K562 (cell line): ENCODE measurements around the gene AMBRA1. TPM values are rescaled to one million over a fixed set of nuclear protein-coding genes. Genes with fewer than 3 reads are reported as not detected.

ENCODE experiments used
- ATAC-seq: fragments of 200-7000 bp; cut with Tn5 transposase; 3 replicates; pipeline ENCODE4 v1.9.1; 2020; ENCODE audit warnings: moderate library complexity
- BruUV-seq: library from RNA; stranded (reverse); fragments of 400-500 nt; replicated peaks from 2 replicates; lab custom pipeline; 2021; lab: Mats Ljungman, UMichigan
- CTCF ChIA-PET: fragments of 300-600 bp; formaldehyde crosslinking; extraction: SDS; loops from one replicate; lab custom pipeline; 2021; ENCODE audit warnings: low intra/inter-chr PET ratio; lab: Yijun Ruan, JAX
- POLR2A ChIA-PET: fragments of 300-600, 350-650 bp; sonication (Branson Sonifier 250); formaldehyde crosslinking; extraction: SDS; loops from one replicate; lab custom pipeline; 2021; ENCODE audit warnings: antibody characterized with exemption, inconsistent platforms; lab: Yijun Ruan, JAX
- DNase-seq, 4 experiments: peaks; one replicate each; pipeline versions ENCODE4 v3.0.0 to v3.0.0-alpha.2; 2011 to 2018; ENCODE audit warnings: low spot score in 3 of 4, mixed read lengths in 3 of 4; ENCODE audit errors: extremely low read depth in 1 of 4
- FAIRE-seq: peaks from 2 replicates; lab custom pipeline; 2011; peaks lifted over from hg19 to GRCh38; lab: Jason Lieb, UNC
- H2AFZ ChIP-seq: 2 replicates; pipeline ENCODE4 v1.6.0; 2011; ENCODE audit warnings: low read depth, low read length, control low read depth, inconsistent platforms
- H3K27ac ChIP-seq: fragments of 200-600 bp; 3 replicates; pipeline ENCODE4 v1.8.0; 2011; ENCODE audit warnings: low read depth, mild to moderate bottlenecking, control low read depth, inconsistent platforms, low read length, moderate library complexity, mixed read lengths; ENCODE audit errors: extremely low read depth
- H3K27me3 ChIP-seq, 2 experiments: fragments of 300-600 bp in 1 of 2; 2 replicates in 1 of 2; 3 replicates in 1 of 2; pipeline versions ENCODE4 v1.6.0 to v1.8.0; 2011; ENCODE audit warnings: inconsistent platforms in 2 of 2, low read length in 2 of 2, mild to moderate bottlenecking in 1 of 2, mixed read lengths in 1 of 2, moderate library complexity in 1 of 2; ENCODE audit not compliant: control insufficient read depth in 2 of 2, insufficient read depth in 2 of 2
- H3K36me3 ChIP-seq: fragments of 300-600 bp; 3 replicates; pipeline ENCODE4 v1.8.0; 2011; ENCODE audit warnings: mild to moderate bottlenecking, low read length, inconsistent platforms; ENCODE audit not compliant: control insufficient read depth, insufficient read depth
- H3K4me1 ChIP-seq, 2 experiments: fragments of 200-600 bp in 1 of 2; replicated peaks in 1 of 2; 2 replicates in 1 of 2; 3 replicates in 1 of 2; pipeline versions ENCODE4 v1.5.1 to v1.8.0; 2011; ENCODE audit warnings: inconsistent platforms in 2 of 2, low read length in 2 of 2, mild to moderate bottlenecking in 1 of 2, mixed read lengths in 1 of 2, moderate library complexity in 1 of 2; ENCODE audit not compliant: control insufficient read depth in 2 of 2, insufficient read depth in 2 of 2
- H3K4me2 ChIP-seq: 2 replicates; pipeline ENCODE4 v1.6.1; 2011; ENCODE audit warnings: low read length, control low read depth, inconsistent platforms, mixed read lengths; ENCODE audit not compliant: insufficient read depth
- H3K4me3 ChIP-seq: fragments of 200-600 bp; sonication (generic), shearing (Covaris generic); 2 replicates; pipeline ENCODE4 v1.5.1; 2016; ENCODE audit warnings: control low read depth, inconsistent platforms
- H3K79me2 ChIP-seq: fragments of 200-600 bp; 3 replicates; pipeline ENCODE4 v1.8.0; 2011; ENCODE audit warnings: low read length, inconsistent platforms; ENCODE audit not compliant: control insufficient read depth, insufficient read depth
- H3K9ac ChIP-seq, 2 experiments: 2 replicates each; pipeline versions ENCODE4 v1.6.0 to v1.6.1; 2011; ENCODE audit warnings: low read depth in 2 of 2, low read length in 2 of 2, control low read depth in 1 of 2, inconsistent platforms in 1 of 2, mild to moderate bottlenecking in 1 of 2, mixed read lengths in 1 of 2; ENCODE audit not compliant: insufficient read depth in 1 of 2
- H3K9me1 ChIP-seq: one replicate; pipeline ENCODE4 v1.6.0; 2011; ENCODE audit warnings: inconsistent platforms, mild to moderate bottlenecking, low read length, moderate library complexity; ENCODE audit not compliant: control insufficient read depth, insufficient read depth
- H3K9me3 ChIP-seq: replicated peaks from 2 replicates; pipeline ENCODE4 v1.5.1; 2011; ENCODE audit warnings: low read depth, low read length, inconsistent platforms; ENCODE audit not compliant: control insufficient read depth, insufficient read depth
- H4K20me1 ChIP-seq: replicated peaks from 2 replicates; pipeline ENCODE4 v1.6.1; 2011; ENCODE audit warnings: low read length, inconsistent platforms, mixed read lengths; ENCODE audit not compliant: control insufficient read depth, insufficient read depth
- ATF1 ChIP-seq, 2 experiments: fragments of 450-650 bp in 1 of 2; IDR thresholded peaks; 2 replicates each; pipeline ENCODE4 v1.6.1; 2016; ENCODE audit warnings: missing compliant biosample characterization in 1 of 2, missing genetic modification characterization in 1 of 2
- ATF4 ChIP-seq: fragments of 450-650 bp; formaldehyde crosslinking; IDR thresholded peaks from 2 replicates; pipeline ENCODE4 v1.4.0; 2022; ENCODE audit warnings: mild to moderate bottlenecking, moderate library complexity
- CREB1 ChIP-seq, 2 experiments: sonication (generic) in 1 of 2; formaldehyde crosslinking in 1 of 2; IDR thresholded peaks; 2 replicates each; pipeline versions ENCODE4 v1.6.1 to v1.8.0; 2012 to 2022; ENCODE audit warnings: inconsistent platforms in 1 of 2, mild to moderate bottlenecking in 1 of 2, missing genetic modification reagents in 1 of 2, moderate library complexity in 1 of 2
- ETV1 ChIP-seq: fragments of 450-650 bp; conservative IDR thresholded peaks from 2 replicates; pipeline ENCODE4 v1.6.1; 2016; ENCODE audit warnings: missing genetic modification characterization, control low read depth, low read depth, missing compliant biosample characterization
- FOXP1 ChIP-seq: sonication (generic); formaldehyde crosslinking; IDR thresholded peaks from 2 replicates; pipeline ENCODE4 v1.8.0; 2022; ENCODE audit warnings: mild to moderate bottlenecking, missing genetic modification reagents
- SIN3A ChIP-seq, 2 experiments: fragments of 150-350 bp in 1 of 2; IDR thresholded peaks; 2 replicates each; pipeline ENCODE4 v1.6.1; 2011 to 2016; ENCODE audit warnings: borderline replicate concordance in 2 of 2, low read depth in 2 of 2, low read length in 2 of 2, mild to moderate bottlenecking in 2 of 2, moderate library complexity in 2 of 2; ENCODE audit not compliant: control insufficient read depth in 1 of 2
- TAF15 ChIP-seq: fragments of 200-400 bp; formaldehyde crosslinking; IDR thresholded peaks from 2 replicates; pipeline ENCODE4 v1.6.1; 2017; ENCODE audit warnings: mild to moderate bottlenecking, low read depth, low read length, moderate library complexity
- ZNF347 ChIP-seq: fragments of 450-650 bp; formaldehyde crosslinking; IDR thresholded peaks from 2 replicates; pipeline ENCODE4 v1.4.0; 2020; ENCODE audit warnings: low read depth, mild to moderate bottlenecking, moderate library complexity
- ZNF609 ChIP-seq: sonication (generic); formaldehyde crosslinking; IDR thresholded peaks from 2 replicates; pipeline ENCODE4 v1.8.1; 2023; ENCODE audit warnings: missing genetic modification reagents, mild to moderate bottlenecking, borderline replicate concordance
- ZNF639 ChIP-seq, 2 experiments: fragments of 200-800 bp in 1 of 2; sonication (Bioruptor generic) in 1 of 2; sonication (generic) in 1 of 2; formaldehyde crosslinking in 1 of 2; IDR thresholded peaks in 1 of 2; conservative IDR thresholded peaks in 1 of 2; 2 replicates each; pipeline versions ENCODE4 v1.5.0 to v1.6.1; 2016 to 2020; ENCODE audit warnings: missing compliant biosample characterization in 1 of 2, missing genetic modification characterization in 1 of 2, missing genetic modification reagents in 1 of 2
- ZNF655 ChIP-seq: fragments of 250-450 bp; sonication (Bioruptor Pico); IDR thresholded peaks from 2 replicates; pipeline ENCODE4 v1.5.0; 2021
- ZNF778 ChIP-seq: fragments of 450-650 bp; formaldehyde crosslinking; IDR thresholded peaks from 2 replicates; pipeline ENCODE4 v1.4.0; 2020; ENCODE audit warnings: mild to moderate bottlenecking, moderate library complexity
- WGBS: fragments of 100-300 bp; shearing (Covaris generic); methylation state at CpG from one replicate; pipeline ENCODE4 v1.1.6; 2016; ENCODE audit warnings: low coverage, mixed read lengths; ENCODE audit not compliant: insufficient coverage; ENCODE audit errors: missing lambda C conversion rate; 5-methylcytosine and 5-hydroxymethylcytosine counted together
- in situ Hi-C: fragments of 300-500 bp; cut with MboI; formaldehyde crosslinking; loops from 4 replicates; pipeline ENCODE4 v1.15.0; 2018; ENCODE audit warnings: inconsistent platforms, mixed read lengths
- intact Hi-C: fragments of 100-400 bp; cut with micrococcal nuclease; formaldehyde crosslinking; loops from 2 replicates; pipeline ENCODE4 v1.14.2; 2022
- polyA plus RNA-seq, 8 experiments: library from polyadenylated mRNA; depleted of rRNA in 4 of 8; stranded (reverse) in 5 of 8; unstranded in 3 of 8; fragments of >200 nt; fragmentation: Nextera tagmentation in 2 of 8; fragmentation: Illumina TruSeq in 1 of 8; extraction: Ambion mirVana in 2 of 8; extraction: Trizol in 1 of 8; gene quantifications; 2 replicates each; pipeline versions ENCODE4 v1.2.1 to v1.2.3, GENCODE V29; 2011 to 2014; ENCODE audit warnings: inconsistent platforms in 1 of 8, missing spikeins in 1 of 8
- total RNA-seq, 7 experiments: library from RNA; depleted of rRNA in 6 of 7; stranded (reverse); fragments of >200 nt in 6 of 7; fragmentation: Illumina TruSeq in 2 of 7; extraction: Trizol in 2 of 7; gene quantifications; 2 replicates each; pipeline versions ENCODE4 v1.2.1 to v1.2.3, GENCODE V29; 2011 to 2021; ENCODE audit warnings: low replicate concordance in 1 of 7

AMBRA1 gene
- total and polyA plus RNA-seq, 9 of the 15 experiments (the other 6 are each of a cell fraction or from before 2014, with no cell fraction given), result 0.15 to 24.5 (median 13.0) TPM

- ATAC-seq (no peak), DNase-seq (no peak), FAIRE-seq (no peak)
- in situ Hi-C loops, result no loop called here
- Histone ChIP-seq H3K79me2 (0 out of 3 replicates have a peak, but pooled peaks cover 2% of the 10 kb centered on the region), H3K27ac (no peak overlapping the region), H3K27me3 (no peaks in the 10 kb centered on the region), H3K4me3 (no peak overlapping the region), H4K20me1 (no peaks in the 10 kb centered on the region), H3K9me1 (no peaks in the 10 kb centered on the region), H3K9ac (no peak overlapping the region), H3K9me3 (no peaks in the 10 kb centered on the region), H3K4me2 (no peak overlapping the region), H3K4me1 (peaks cover 0 to 19% of the 10 kb centered on the region in 2 experiments; a peak in 3 of 5 replicates), H3K36me3 (peaks cover 39% of the 10 kb centered on the region; the same call in 2 of the 3 replicates), H2AFZ (no peak overlapping the region)
- BruUV-seq, result no TSS peak
- intact Hi-C loops, result no loop called here
- 75% methylated on average over 3 of the region's 3 CpGs for WGBS
- TF ChIP-seq ZNF609 (CRISPR knock-in tag), result no peak
- no peak for TF ChIP-seq SIN3A (IDR thresholded peaks at IDR 0.05; ENCODE audit: borderline replicate concordance in 2 of 2, control insufficient read depth in 1 of 2, low read depth in 2 of 2, low read length in 2 of 2)
- TF ChIP-seq TAF15, result no peak
- no peak for TF ChIP-seq ZNF655
- TF ChIP-seq ATF4 (CRISPR knock-in tag), result no peak
- no peak for TF ChIP-seq ZNF778
- no peak for TF ChIP-seq CREB1 (IDR thresholded peaks at IDR 0.05)
- no peak for TF ChIP-seq CREB1 (CRISPR knock-in tag; IDR thresholded peaks at IDR 0.05)
- TF ChIP-seq FOXP1 (CRISPR knock-in tag), result no peak
- no peak for TF ChIP-seq ZNF639 (CRISPR knock-in tag; conservative IDR thresholded peaks at IDR 0.05 in 1 of 2, IDR thresholded peaks at IDR 0.05 in 1 of 2)
- no peak for TF ChIP-seq ZNF347
- TF ChIP-seq ETV1 (tag), result no peak
- no peak for TF ChIP-seq ATF1 (CRISPR knock-in tag; IDR thresholded peaks at IDR 0.05)
- TF ChIP-seq ATF1 (tag; IDR thresholded peaks at IDR 0.05), result no peak
- ChIA-PET CTCF (no interaction called here), POLR2A (interaction anchor here (0.6 kb wide), 1 partner anchor 105 kb away, joined by 3 read pairs; no protein-coding TSS in a partner anchor)
Observed at GRCh38 chr11:46429717-46430116, 164.1 kb downstream of the AMBRA1 start.
